Stimulated activated naive CD8-positive, alpha-beta T cell treated with anti-CD3 and anti-CD28 coated beads, Interleukin-15, Interleukin-2, amounts not matched to agents 100 U/mL and 50 U/mL, for 24 hours (primary cell): Measurements from ENCODE around the gene PIGX.

Experiments
- ATAC-seq: fragments of 150-1000 bp; cut with Tn5 transposase; one replicate; pipeline ENCODE4 v1.10.0; 2021
- DNase-seq: peaks from one replicate; pipeline ENCODE4 v3.0.0; 2021

The PIGX gene

GRCh38 chr3:196757876-196758739 lies 45.9 kb downstream of the PIGX start:
- DNase-seq (peak; percentile 26), ATAC-seq (peak; percentile 72)

- DNase-seq, result no peak
- no peak for ATAC-seq
These were observed 51.0 kb downstream of the PIGX start for GRCh38 chr3:196763179-196763578.

- ATAC-seq (no peak), DNase-seq (no peak)
These were observed 53.3 kb downstream of the PIGX start for GRCh38 chr3:196765454-196765853.

GRCh38 chr3:196771067-196771466 lies 58.9 kb downstream of the PIGX start:
- ATAC-seq, result no peak
- DNase-seq, result no peak

GRCh38 chr3:196772102-196772501 lies 59.9 kb downstream of the PIGX start:
- DNase-seq (no peak), ATAC-seq (no peak)

GRCh38 chr3:196772897-196773296 lies 60.7 kb downstream of the PIGX start:
- DNase-seq (no peak), ATAC-seq (no peak)

GRCh38 chr3:196774191-196774820 lies 62.1 kb downstream of the PIGX start:
- no peak for ATAC-seq
- DNase-seq, result no peak

- ATAC-seq (no peak), DNase-seq (no peak)
These were observed 62.8 kb downstream of the PIGX start for GRCh38 chr3:196774848-196775422.

GRCh38 chr3:196775938-196776337 lies 63.8 kb downstream of the PIGX start:
- no peak for ATAC-seq
- no peak for DNase-seq

- ATAC-seq (no peak), DNase-seq (no peak)
These were observed 65.7 kb downstream of the PIGX start for GRCh38 chr3:196777836-196778235.

- no peak for DNase-seq
- ATAC-seq, result no peak
These were observed 66.6 kb downstream of the PIGX start for GRCh38 chr3:196778755-196779154.

- ATAC-seq (no peak), DNase-seq (no peak)
These were observed 70.3 kb downstream of the PIGX start for GRCh38 chr3:196782511-196782910.
